GM12865 (cell line): ENCODE results near the gene ADAM23.

Experiments used
- DNase-seq: peaks from one replicate; pipeline ENCODE4 v3.0.0; 2010; ENCODE audit warnings: low read depth
- H3K4me3 ChIP-seq: 2 replicates; pipeline ENCODE4 v1.5.1; 2011; ENCODE audit warnings: mild to moderate bottlenecking, low read depth, low read length, control low read depth
- TF ChIP-seq, protein P1 (sequence below): IDR thresholded peaks from 2 replicates; pipeline ENCODE4 v1.5.1; 2011; ENCODE audit warnings: low read length, control low read depth, low read depth, inconsistent platforms; ENCODE audit not compliant: insufficient read depth; ENCODE audit errors: missing control alignments

ADAM23 gene

DNA sequence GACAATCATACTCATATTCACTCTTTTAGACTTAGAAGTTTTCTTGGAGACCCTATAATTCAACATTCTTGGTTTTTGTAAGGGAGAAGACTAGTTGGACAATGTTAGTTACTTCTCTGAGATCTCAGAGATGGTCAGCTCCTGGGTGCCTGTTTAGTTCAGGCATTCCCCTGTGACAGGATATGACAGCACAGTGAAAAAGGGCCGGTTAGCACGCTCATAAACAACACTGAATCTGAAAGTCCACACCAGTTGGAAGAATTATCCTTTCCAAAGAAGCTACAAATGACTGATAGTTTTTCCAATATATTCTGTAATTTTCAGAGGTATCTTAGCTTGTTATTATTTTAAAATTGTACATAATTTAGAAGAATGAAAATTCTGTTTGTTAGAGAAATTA lies 75.7 kb downstream of the ADAM23 start:
- DNase-seq, result peak; percentile 59
- TF ChIP-seq, protein P1, sequence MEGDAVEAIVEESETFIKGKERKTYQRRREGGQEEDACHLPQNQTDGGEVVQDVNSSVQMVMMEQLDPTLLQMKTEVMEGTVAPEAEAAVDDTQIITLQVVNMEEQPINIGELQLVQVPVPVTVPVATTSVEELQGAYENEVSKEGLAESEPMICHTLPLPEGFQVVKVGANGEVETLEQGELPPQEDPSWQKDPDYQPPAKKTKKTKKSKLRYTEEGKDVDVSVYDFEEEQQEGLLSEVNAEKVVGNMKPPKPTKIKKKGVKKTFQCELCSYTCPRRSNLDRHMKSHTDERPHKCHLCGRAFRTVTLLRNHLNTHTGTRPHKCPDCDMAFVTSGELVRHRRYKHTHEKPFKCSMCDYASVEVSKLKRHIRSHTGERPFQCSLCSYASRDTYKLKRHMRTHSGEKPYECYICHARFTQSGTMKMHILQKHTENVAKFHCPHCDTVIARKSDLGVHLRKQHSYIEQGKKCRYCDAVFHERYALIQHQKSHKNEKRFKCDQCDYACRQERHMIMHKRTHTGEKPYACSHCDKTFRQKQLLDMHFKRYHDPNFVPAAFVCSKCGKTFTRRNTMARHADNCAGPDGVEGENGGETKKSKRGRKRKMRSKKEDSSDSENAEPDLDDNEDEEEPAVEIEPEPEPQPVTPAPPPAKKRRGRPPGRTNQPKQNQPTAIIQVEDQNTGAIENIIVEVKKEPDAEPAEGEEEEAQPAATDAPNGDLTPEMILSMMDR, result no peak
- H3K4me3 ChIP-seq, result no peak overlapping the region

DNA sequence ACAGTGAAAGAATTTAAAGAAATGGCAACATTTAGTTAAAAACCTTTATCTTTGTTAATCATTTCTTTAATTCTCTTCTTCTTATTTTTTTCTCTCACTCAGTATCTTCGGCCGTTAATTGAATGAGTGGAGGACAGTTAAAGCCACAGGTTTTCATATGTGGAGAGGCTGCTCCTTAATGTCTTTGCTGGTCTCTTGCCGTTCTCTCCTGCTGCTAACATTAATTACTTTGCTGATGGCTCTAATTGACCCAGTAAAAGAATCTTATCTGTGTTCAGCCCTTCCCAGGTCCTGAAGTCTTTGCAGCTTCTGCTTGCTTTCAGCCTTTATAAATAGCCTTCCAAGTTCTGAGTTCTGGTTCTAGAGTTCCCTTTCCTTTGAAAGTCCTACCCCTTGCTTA lies 77.1 kb downstream of the ADAM23 start:
- TF ChIP-seq, protein P1, result no peak
- no peak overlapping the region for H3K4me3 ChIP-seq
- DNase-seq, result no peak

DNA sequence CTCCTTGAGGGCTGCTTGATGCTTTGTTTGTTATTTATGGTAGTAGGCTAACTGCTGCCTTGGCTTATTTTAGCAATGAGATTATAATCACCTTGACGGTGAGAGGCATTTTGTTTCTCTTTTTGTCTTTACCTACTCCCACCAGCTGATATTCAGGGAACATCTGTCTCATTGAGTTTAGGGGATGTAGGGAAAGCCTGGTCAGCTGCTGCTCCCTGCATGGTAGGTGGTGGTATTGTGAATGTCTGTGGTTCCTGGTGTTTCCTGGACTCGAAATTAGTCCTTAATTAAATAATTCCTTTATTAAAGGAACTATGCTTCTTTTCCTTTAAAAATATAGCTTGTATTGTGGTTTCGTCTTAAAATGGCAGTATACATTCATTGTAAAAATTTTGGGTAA lies 77.8 kb downstream of the ADAM23 start:
- TF ChIP-seq, protein P1, result no peak
- H3K4me3 ChIP-seq, result no peak overlapping the region
- no peak for DNase-seq

DNA sequence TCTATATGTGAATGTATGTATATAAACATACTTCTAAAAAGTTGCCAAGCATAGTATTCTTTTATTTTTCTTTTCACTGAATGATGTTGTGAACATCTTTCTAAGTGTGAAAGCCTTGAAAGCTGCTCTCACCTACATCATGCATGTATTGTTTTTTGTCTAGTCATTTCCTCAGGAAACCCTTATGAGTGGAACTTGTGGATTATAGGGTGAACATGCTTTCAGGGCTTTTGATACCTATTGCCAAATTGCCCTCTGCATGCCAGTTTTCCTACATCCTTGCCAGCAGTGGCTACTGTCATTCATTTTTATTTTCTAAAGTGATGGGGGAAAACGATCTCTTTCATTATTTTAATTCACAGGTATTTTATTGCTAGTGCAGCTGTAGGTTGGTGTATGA lies 78.3 kb downstream of the ADAM23 start:
- no peak overlapping the region for H3K4me3 ChIP-seq
- DNase-seq, result no peak
- TF ChIP-seq, protein P1, result no peak

DNA sequence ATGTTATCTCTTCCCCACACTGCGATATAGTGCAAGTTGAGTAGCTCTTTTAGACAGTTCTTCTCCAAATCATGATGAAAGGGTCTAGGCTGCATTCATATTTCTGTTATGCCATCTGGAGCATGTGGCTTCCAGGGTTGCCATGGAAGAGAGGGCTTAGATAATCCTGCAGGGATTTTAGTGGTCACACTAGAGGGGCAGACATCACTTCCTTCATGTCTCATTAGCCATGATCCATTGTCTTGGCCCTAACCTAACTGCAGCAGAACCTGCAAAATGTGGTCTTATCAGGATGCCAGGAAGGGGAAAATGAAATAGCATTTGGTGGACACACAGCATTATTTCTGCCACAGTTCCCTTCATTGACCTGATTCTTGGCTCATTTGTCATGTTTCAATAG lies 83.1 kb downstream of the ADAM23 start:
- H3K4me3 ChIP-seq, result no peak overlapping the region
- TF ChIP-seq, protein P1, result no peak
- DNase-seq, result no peak

DNA sequence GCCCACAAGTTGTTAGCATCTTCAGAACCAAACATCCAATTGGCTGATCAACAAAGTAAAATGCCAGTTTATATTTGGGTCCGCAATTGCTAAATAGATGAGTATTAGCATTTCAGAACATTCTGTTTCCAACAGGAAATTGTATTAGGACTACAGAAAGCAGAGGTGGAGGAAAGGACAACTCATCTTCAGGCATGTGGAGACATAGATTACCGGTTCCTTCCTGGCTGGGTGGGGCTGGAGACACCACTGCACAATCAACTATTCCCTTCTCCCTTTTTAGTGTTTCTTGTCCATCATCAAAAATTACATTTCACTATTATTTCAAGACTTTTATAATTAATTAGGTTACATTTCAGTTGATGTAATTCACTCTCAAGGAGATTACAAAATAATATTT lies 83.8 kb downstream of the ADAM23 start:
- no peak overlapping the region for H3K4me3 ChIP-seq
- DNase-seq, result no peak
- TF ChIP-seq, protein P1, result no peak

DNA sequence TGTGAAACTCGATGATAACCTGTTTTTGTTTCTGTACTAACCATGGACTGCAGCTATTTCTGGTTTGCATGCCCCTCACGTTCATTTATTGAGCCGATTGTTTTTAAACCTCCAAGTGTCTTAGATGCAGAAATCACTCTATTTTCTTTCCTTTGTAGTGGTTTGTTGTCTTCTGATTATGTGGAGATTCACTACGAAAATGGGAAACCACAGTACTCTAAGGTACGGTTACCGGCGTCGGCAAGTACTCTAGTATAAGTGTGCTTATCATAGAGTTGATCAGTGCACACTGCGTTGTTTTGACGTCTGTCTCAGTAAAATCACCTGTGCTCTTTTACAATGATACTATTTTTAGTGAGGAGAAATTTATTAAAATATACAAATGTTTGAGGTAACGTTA lies 87.4 kb downstream of the ADAM23 start:
- TF ChIP-seq, protein P1, result no peak
- DNase-seq, result no peak
- no peak overlapping the region for H3K4me3 ChIP-seq
